ENCODE data around the gene MTO1.
"Not testable (repeated sequence)": the region's sequence is repeated elsewhere in the genome, so short reads cannot be mapped to it uniquely, and the experiment has no call there.

The MTO1 gene

DNA sequence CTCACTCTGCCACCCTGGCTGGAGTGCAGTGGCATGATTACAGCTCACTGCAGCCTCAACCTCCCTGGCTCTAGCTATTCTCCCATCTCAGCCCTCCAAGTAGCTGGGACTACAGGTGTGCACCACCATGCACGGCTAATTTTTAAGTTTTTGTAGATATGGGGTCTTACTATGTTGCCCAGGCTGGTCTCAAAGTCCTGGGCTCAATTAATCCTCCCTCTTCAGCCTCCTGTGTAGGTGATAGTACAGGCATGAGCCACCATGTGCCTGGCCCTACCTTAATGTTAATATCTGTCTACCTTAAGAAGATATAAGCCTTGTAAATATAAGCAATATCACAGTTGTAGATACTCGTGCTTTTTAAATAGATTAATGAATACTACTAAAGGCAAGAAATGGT lies 42.6 kb downstream of the MTO1 start:
- DNase-seq: no peak

DNA sequence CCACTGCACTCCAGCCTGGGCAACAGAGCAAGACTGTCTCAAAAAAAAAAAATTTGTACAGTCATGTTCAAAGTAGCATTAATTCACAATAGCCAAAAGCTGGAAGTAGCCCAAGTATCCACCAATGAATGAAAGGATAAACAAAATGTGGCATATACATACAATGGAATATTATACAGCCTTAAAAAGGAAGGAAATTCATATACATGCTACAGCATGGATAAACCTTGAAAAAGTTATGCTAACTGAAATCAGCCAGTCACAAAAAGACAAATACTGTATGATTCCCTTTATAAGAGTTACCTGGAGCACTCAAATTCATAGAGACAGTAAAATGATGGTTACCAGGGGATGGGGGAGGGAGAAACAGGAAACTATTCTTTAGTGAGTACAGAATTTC lies 43.6 kb downstream of the MTO1 start:
- DNase-seq: no peak

DNA sequence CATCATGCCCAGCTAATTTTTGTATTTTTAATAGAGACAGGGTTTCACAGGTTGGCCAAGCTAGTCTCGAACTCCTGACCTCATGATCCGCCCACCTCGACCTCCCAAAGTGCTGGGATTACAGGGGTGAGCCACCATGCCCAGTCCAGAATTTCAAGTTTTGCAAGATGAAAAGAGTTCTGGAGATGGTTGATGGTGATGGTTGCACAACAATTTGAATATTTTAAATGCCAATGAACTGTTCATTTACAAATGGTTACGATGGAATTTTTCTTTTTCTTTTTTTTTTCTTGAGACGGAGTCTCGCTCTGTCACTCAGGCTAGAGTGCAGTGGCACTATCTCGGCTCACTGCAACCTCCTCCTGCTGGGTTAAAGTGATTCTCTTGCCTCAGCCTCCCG lies 44.2 kb downstream of the MTO1 start:
- not testable (repeated sequence) for DNase-seq

DNA sequence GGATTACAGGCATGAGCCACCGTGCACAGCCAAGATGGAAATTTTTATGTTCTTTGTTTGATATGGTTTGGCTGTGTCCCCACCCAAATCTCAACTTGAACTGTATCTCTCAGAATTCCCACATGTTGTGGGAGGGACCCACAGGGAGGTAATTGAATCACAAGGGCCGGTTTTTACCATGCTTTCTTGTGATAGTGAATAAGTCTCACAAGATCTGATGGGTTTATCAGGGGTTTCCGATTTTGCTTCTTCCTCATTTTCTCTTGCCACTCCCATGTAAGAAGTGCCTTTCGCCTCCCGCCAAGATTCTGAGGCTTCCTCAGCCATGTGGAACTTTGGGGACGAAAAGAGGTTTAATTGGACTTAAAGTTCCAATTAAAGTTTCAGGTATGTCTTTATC lies 44.7 kb downstream of the MTO1 start:
- no peak for DNase-seq

DNA sequence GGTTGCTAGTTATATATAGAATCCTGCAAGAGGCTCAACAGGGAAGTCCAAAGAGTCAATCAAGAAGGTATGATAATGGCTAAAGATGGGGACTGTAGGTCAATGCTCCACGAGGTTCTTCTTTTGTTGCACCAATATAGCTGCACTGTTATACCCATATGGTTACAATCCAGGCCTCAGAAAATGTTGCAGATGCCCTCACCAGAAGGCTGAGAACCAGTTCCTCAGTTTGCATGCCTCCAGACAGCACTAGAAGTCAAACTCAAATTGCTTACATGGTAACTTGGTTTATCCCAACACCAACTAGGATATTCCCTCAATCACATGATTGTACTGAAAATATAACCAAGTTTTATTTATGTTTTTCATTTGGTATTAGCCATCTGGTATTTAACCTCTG lies 47.2 kb downstream of the MTO1 start:
- no peak for DNase-seq

DNA sequence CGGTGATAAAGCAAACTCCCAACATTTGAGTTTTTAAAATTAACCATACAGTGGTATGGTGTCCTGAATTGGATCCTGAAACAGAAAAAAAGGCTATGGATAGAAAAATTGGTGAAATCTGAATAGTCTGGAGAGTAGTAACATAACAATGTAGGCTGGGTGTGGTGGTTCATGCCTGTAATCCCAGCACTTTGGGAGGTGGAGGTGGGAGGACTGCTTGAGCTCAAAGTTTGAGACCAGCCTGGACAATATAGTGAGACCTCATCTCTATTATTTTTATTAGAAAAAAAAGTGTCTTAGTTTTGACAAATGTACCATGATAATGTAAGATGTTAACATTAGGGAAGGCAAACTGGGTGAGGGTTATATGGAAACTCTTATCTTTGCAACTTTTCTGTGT lies 48.3 kb downstream of the MTO1 start:
- DNase-seq: no peak

DNA sequence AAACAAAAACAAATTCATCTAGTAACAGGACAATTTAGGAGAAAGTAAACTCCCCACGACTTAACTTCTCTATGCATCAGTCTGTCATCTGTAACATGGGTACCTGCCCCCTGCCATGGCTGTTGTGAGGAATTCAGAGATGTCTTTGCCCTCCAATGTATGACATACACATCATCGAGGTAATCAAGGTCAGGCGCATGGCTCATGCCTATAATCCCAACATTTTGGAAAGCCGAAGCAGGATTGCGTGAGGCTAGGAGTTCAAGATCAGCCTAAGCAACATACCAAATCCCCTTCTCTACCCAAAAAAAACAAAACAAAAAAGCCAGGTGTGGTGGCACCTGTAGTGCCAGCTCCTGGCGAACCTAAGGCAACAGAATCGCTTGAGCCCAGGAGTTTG lies 50.3 kb downstream of the MTO1 start:
- no peak for DNase-seq

DNA sequence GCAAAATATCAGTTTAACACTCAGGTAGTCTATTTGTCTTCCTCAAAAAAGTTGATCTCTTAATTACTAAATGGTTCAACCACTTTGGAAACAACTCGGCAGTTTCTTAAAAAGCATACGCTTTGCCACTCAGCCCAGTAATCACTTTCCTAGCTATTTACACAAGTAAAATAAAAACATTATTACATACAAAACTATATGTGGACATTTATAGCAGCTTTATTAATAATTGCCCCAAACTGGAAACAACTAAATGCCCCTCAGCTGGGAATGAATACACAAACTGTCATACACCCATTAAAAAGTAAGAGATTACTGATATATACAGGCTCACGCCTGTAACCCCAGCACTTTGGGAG lies 51.9 kb downstream of the MTO1 start:
- DNase-seq: peak; percentile 43

DNA sequence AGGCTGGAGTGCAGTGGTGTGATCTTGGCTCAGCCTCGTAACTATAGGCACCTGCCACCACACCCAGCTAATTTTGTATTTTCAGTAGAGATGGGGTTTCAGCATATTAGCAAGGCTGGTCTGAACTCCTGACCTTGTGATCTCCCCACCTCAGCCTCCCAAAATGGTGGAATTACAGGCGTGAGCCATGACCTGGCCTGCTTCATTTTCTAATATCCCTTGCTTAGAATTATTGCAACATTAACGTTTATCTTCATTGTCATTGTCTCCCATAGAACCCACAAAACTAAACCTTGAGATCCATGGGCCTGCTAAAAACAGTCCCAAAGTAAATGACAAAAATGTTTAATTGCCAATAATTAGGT lies 53.2 kb downstream of the MTO1 start:
- no peak for DNase-seq

DNA sequence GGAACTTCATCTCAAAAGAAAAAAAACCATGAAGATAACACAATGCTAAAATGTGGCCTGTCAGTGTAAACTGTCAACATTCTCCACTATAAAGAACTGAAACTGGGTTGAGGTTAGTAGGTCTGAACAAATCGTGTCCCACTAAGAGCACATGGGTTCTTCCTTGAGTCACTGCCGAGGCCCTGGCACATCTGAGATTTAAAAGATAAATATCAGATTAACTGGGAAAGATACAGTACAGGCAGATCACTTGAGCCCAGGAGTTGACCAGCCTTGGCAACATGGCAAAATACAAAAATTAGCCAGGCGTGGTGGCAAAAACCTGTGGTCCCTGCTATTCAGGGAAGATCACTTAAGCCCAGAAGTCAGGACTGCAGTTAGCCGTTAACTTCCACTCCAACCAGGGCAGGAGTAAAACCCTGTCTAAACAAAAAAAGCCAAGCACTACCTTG lies 53.7 kb downstream of the MTO1 start:
- DNase-seq: peak; percentile 45

DNA sequence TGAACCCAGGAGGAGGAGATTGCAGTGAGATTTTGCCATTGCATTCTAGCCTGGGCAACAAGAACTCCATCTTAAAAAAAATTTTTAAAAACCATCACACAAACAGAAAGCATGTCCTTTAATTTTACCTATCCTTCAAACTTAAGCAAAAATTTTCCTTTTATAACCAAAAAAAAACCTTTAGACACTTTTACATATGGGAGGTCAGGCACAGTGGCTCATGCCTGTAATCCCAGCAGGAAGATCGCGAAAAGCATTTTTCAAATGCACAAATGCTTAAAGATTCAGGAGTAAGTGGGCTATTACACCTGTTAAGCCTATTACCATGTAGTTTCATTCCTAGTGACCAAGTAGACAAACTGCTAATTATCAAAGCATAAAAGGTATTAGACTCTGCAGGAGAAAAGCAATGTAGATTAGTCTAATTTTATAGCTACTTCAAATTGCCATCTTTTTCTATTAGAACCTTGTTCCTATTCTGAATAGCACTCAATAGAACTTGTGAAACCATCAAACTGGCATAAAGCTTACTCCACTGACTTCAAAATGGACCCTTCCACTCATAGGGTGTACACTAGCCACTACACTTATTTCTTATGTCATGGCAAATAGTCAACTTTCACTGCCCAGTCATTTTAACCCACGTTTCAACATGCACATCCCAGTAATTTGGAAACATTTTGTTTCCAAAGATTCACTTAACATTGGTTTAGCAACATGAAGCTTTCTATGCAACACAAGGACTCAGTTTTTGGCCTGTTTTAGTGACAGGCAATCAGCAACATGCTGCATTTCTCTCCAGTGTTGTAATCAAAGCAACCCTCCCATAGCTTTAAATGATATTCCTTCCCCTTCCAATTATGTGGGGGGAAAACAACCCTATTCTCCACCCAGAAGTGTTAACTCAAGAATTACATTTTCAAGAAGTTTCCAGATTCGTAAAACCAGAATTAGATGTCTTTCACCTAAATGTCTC lies 55.3 kb downstream of the MTO1 start:
- peak; percentile 42 for DNase-seq

DNA sequence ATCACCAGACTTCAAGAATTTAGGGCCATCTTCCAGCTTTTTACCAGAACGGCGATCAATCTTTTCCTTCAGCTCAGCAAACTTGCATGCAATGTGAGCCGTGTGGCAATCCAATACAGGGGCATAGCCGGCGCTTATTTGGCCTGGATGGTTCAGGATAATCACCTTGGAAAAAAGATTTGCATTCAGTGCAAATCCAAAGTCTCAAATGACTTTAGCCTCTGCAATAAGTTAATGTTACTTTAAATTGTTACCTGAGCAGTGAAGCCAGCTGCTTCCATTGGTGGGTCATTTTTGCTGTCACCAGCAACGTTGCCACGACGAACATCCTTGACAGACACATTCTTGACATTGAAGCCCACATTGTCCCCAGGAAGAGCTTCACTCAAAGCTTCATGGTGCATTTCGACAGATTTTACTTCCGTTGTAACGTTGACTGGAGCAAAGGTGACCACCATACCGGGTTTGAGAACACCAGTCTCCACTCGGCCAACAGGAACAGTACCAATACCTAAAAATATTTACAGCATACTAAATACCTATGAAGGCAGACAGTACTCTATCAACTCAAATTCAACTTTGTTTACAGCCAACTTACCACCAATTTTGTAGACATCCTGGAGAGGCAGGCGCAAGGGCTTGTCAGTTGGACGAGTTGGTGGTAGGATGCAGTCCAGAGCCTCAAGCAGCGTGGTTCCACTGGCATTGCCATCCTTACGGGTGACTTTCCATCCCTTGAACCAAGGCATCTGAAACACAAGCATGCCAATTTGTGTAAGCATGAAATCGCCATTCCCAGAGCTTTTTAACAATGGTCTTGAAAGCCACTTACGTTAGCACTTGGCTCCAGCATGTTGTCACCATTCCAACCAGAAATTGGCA lies 56.8 kb downstream of the MTO1 start:
- DNase-seq: not testable (repeated sequence)

DNA sequence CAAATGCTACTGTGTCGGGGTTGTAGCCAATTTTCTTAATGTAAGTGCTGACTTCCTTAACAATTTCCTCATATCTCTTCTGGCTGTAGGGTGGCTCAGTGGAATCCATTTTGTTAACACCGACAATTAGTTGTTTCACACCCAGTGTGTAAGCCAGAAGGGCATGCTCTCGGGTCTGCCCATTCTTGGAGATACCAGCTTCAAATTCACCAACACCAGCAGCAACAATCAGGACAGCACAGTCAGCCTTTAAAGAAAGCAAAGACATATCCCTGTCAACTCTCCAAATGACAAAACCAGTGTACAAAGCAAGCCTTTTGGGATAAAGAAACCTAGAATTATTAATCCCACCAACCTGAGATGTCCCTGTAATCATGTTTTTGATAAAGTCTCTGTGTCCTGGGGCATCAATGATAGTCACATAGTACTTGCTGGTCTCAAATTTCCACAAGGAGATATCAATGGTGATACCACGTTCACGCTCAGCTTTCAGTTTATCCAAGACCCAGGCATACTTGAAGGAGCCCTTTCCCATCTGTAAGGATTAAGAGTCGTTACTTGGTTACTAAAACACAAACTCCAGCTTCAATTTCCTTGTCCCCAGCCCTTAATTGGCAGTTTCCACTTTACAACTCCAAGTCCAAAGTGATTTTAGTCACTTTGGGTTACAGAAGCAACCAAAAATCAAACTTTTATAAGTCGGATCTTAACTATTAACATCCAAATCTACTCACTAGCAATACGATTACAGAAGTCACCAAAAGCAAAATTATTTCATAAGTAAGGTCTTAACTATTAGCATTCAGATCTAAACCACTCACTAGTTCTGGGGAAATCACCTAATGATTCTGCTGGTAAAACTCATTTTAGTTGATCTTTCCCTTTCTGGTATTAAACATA lies 57.7 kb downstream of the MTO1 start:
- DNase-seq: peak; percentile 44

DNA sequence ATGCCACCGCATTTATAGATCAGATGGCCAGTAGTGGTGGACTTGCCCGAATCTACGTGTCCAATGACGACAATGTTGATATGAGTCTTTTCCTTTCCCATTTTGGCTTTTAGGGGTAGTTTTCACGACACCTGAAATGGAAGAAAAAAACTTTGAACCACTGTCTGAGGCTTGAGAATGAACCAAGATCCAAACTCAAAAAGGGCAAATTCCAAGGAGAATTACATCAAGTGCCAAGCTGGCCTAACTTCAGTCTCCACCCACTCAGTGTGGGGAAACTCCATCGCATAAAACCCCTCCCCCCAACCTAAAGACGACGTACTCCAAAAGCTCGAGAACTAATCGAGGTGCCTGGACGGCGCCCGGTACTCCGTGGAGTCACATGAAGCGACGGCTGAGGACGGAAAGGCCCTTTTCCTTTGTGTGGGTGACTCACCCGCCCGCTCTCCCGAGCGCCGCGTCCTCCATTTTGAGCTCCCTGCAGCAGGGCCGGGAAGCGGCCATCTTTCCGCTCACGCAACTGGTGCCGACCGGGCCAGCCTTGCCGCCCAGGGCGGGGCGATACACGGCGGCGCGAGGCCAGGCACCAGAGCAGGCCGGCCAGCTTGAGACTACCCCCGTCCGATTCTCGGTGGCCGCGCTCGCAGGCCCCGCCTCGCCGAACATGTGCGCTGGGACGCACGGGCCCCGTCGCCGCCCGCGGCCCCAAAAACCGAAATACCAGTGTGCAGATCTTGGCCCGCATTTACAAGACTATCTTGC lies 58.6 kb downstream of the MTO1 start:
- peak; percentile 87 for DNase-seq

DNA sequence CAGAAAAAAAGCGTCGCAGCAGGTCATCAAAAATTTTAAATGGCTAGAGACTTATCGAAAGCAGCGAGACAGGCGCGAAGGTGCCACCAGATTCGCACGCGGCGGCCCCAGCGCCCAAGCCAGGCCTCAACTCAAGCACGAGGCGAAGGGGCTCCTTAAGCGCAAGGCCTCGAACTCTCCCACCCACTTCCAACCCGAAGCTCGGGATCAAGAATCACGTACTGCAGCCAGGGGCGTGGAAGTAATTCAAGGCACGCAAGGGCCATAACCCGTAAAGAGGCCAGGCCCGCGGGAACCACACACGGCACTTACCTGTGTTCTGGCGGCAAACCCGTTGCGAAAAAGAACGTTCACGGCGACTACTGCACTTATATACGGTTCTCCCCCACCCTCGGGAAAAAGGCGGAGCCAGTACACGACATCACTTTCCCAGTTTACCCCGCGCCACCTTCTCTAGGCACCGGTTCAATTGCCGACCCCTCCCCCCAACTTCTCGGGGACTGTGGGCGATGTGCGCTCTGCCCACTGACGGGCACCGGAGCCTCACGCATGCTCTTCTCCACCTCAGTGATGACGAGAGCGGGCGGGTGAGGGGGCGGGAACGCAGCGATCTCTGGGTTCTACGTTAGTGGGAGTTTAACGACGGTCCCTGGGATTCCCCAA lies 59.3 kb downstream of the MTO1 start, which contains the start of gene EEF1A1:
EEF1A1 (minus strand) TSS at position 345 of the 663 bp plus-strand sequence. CDS start 1,006 bp downstream, outside the sequence.
- DNase-seq: peak; percentile 100

DNA sequence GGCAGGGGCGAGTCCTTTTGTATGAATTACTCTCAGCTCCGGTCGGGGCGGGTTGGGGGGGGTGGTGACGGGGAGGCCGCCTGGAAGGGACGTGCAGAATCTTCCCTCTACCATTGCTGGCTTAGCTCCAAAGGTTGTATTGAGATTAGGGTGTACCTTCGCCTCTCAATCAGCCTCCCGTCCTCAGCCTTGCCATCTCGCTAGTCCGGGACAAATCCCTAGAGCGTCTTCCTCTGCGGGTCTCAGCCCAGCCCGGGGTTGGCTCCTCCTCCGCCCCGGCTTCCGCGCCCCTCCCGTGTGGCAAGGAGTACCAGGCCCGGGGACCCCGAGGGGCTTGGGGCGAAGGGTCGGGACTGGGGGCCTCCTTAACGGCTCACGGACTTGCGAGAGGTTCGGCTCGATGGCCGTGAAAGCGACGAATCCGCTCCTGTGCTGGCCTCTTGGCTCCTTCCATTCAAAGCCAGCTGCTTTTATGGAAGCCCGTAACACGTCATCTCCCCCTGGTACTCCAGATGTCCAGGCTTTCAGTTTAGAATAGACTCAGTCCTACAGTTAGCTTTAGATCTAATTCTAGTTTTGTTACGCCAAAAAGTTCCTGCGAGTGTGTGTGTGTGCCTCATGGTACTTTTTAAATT lies 59.9 kb downstream of the MTO1 start:
- DNase-seq: no peak

DNA sequence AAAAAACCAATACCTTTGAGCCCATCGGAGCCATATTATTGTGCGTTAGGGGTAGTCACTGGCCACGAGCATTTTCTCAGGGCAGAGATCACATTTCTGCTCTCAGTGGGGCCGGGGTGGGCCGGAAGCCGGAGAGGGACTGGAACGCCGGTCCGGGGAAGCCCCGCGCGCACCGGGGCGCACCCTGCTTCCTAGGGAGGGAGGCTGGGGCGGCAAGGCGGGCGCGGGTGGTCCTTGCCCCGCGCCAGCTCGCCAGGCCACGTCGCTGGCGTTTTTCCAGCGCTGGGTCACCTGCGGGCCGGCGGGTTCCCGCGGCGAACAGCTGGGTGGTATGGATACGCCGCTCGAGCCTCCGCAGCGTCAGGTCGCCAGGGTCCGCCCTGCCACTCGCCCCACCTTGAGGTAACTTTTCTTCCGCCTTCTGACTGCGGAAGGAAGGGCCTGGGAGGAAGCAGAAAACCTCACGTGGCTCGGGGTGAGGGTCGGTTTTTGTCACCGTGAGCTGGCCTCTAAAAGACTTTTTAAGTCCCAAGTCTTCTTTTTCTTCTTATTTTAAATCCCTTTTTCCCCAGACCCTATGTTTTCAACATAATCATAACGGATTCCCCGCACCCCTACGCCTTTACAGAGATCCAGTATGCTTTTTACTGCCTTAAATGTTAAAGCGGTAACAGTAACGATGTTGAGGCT lies 62.0 kb downstream of the MTO1 start:
- peak; percentile 83 for DNase-seq

DNA sequence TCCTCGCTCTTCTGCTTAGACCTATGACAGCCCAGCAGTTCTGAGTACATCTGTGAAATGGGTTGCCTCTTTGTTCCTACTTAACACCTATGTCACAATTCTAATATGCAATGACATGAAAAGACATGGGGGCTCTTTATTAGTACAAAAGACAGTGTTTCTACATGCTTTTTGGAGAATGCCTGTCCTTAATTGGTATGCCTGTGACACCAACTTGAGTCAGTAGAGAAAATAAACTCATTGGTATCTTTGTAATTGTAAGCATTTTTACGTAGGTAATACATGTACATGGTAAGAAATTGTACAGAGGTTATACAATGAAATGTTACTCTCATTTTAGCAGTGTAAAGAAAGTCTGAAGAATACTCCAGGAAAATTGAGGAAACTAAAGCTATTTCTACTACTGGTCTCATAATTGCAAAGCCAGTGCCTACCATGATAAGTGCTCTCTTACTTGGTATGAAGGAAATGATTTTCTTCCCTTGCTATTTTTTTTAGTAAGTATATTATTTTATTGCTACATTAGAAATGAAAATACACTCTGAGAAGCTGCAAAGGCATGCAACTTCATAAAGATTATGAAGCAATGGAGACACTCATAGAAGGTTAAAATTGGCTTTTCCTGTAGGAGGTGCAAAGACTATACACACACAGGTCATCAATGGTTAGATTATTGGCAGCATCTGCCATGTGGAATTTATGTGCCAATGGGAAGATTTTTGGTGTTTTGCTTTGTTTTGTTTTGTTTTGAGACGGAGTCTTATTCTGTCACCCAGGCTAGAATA lies 64.2 kb downstream of the MTO1 start:
- no peak for DNase-seq

DNA sequence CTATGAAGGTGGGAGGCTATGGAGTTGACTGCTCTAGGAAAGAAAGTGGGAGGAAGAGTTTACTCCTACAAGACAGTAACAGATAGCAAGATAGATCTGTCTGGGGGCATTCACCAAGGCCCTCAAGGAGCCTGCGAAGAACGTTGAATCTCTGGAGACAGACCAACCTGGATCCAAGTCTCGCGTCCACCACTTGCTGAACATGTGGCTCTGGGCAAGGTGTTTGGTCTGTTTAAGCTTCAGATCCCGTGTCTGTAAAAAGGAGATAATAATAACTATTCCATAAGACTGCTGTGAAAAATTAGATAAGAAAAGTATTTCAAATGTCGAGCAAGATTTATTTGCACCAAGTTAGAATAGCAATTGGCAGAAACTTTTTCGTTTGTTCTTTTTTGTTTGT lies 67.4 kb downstream of the MTO1 start:
- no peak for DNase-seq
